Measurements from ENCODE around the gene ZBTB7B. TPM values are rescaled to one million over a fixed set of nuclear protein-coding genes. Genes with fewer than 3 reads are reported as not detected.
A peak's percentile ranks its signal among the peaks of the same experiment; 100 is the strongest.

ZBTB7B gene
- 10 to 100 TPM; 12.9 to 13.1 TPM for total RNA-seq
- under 1 TPM; 0.12 to 0.59 (median 0.46) TPM for polyA plus RNA-seq
- total RNA-seq, result 4.4 to 12.3 (median 10.3) reads per million in 6 experiments

DNA sequence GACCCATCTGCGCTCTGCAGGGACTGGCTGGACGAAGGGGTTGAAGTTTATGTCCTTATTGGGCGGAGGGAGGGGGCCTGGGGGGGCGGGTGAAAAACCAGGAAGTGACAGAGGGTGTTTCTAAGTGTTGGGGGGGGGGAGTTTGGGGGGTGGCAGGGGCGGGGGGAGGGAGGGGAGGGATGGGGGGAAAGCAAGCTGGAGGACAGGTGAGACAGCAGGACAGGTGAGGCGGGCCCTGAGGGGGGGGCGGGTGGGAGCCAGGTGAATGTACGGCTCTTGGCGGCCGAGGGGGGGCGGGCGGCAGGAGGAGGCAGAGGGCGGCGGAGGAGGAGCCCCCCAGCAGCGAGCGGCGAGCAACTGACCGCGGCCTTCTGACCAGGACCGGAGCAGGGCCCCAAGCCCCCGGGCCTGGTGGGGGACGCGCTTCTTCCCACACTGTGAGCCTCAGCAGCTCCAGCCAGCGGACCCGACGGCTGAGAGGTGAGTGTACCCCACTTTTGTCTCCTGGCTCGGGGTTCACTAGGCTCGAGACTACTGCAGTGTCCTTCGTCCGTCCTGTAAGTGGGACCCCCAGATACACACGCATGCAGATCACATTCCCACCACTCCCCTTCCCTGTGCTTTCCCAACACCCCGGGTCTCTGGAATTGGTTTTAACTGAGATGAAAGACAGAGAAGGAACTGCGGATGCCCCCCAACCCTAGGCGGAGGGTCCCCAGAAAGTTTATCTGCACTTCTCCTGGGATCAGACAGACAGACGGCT is at the start of gene ZBTB7B:
ZBTB7B (plus strand) TSS at position 339 of the 763 bp plus-strand sequence. CDS start 11,859 bp downstream, outside the sequence.
- no peak for ATAC-seq
- DNase-seq, result peak in 1 of 10 donors; percentile 55
- Mint-ChIP-seq H3K27me3 (no peaks in the 10 kb centered on the region), H3K4me3 (peak within 1 kb of the TSS; percentile 81 to 94 (median 92)), H3K9me3 (no peaks in the 10 kb centered on the region), H3K4me1 (peaks cover 33 to 76% (median 57%) of the 10 kb centered on the region in 4 donors), H3K27ac (peak within 1 kb of the TSS; percentile 70 to 93 (median 88)), H3K36me3 (no peaks in the 10 kb centered on the region)
- POLR2A ChIA-PET, result interaction anchor here (0.5 to 3.2 kb wide), 8 partner anchors 11 to 133 kb away, joined by 3 to 16 read pairs (median 6); partner anchors contain the start of genes FLAD1, PBXIP1 and PYGO2

DNA sequence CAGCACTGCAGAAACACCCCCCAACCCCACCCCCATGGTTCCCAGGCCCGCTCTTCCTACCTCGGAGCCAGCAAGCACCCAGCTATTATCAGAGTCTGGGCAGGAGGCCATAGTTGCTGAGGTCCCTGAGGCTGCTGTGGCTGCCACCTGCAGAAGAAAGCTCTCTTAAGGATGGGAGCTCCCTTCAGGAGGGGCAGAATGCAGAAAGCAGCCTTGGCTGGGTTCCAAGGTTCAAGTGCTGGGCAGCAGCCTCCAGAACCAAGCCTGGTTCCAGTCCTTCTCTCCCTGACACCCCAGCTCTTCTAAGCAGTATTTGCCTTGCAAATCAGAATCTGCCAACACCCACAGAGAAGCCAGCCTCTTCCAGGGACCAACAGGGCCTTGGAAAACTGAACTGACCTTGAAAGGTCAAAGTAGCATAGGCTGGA is 49.0 kb upstream of the ZBTB7B start:
- Mint-ChIP-seq H3K27me3 (no peaks in the 10 kb centered on the region), H3K9me3 (no peaks in the 10 kb centered on the region), H3K27ac (peak overlapping the region; percentile 97 to 100 (median 100)), H3K4me3 (peak overlapping the region; percentile 95 to 100 (median 98)), H3K36me3 (peaks cover 0 to 31% (median 10%) of the 10 kb centered on the region in 3 donors), H3K4me1 (peaks cover 44 to 87% (median 70%) of the 10 kb centered on the region in 4 donors)
- POLR2A ChIA-PET, result interaction anchor here (0.9 to 7.9 kb wide), 7 partner anchors 8 to 326 kb away, joined by 3 to 87 read pairs (median 7); partner anchors contain the start of genes CKS1B, PMVK, PYGO2 and SHC1
- no peak for DNase-seq
- ATAC-seq, result no peak

- Mint-ChIP-seq H3K4me3 (peak overlapping the region; percentile 95 to 100 (median 98)), H3K27me3 (no peaks in the 10 kb centered on the region), H3K36me3 (peaks cover 0 to 27% (median 8%) of the 10 kb centered on the region in 3 donors), H3K4me1 (peaks cover 40 to 82% (median 65%) of the 10 kb centered on the region in 4 donors), H3K9me3 (no peaks in the 10 kb centered on the region), H3K27ac (peak overlapping the region; percentile 97 to 100 (median 100))
- POLR2A ChIA-PET, result interaction anchor here (0.7 to 7.9 kb wide), 12 partner anchors 17 to 346 kb away, joined by 3 to 87 read pairs (median 8); partner anchors contain the start of genes ADAM15, ADAR, CKS1B and FLAD1
- DNase-seq (peak in 1 of 10 donors; percentile 22), ATAC-seq (no peak)
Measured at GRCh38 chr1:154954541-154954940, 48.1 kb upstream of the ZBTB7B start.

DNA sequence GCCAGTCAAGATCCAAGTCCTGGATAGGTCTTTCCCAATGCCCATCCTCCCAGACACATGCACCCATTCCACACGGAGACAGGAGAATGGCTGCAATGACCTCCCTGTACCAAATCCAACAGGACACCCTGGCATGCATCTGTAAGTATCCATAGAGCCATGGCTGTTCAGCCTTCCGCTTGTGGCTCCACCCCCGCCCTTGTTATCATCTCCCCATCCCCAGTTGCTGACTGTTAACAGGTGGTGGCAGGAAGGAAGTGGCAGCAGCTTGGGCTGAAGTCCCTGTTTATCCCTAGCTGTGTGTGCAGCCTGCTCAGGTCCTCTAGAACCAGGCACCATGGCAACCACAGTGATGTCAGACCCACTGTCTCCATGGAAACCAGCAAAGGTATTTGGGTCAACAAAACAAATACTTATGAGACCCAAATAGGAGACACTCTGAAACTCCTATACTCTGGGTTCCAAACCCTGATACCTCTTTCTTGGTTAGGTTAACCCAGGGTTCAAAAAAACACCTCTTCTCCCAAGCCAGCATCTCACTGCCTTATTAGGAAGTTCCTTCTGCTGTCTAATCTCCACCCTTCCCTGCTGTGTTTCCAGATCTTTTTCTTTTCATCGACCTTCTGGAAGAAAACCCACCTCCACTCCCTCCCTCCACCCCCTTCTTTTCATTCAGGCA is 47.4 kb upstream of the ZBTB7B start:
- H3K27ac Mint-ChIP-seq, result peak overlapping the region; percentile 97 to 100 (median 100)
- peak overlapping the region; percentile 95 to 100 (median 98) for H3K4me3 Mint-ChIP-seq
- H3K27me3 Mint-ChIP-seq, result no peaks in the 10 kb centered on the region
- peak; percentile 80 to 83 for ATAC-seq
- peaks cover 0 to 26% (median 8%) of the 10 kb centered on the region in 3 donors for H3K36me3 Mint-ChIP-seq
- H3K4me1 Mint-ChIP-seq, result peaks cover 40 to 86% (median 67%) of the 10 kb centered on the region in 4 donors
- peak; percentile 75 to 99 (median 94) for DNase-seq
- POLR2A ChIA-PET, result interaction anchor here (0.7 to 7.9 kb wide), 21 partner anchors 12 to 964 kb away, joined by 3 to 87 read pairs (median 4); partner anchors contain the start of genes ADAM15, ADAR, CKS1B and EFNA4
- no peaks in the 10 kb centered on the region for H3K9me3 Mint-ChIP-seq

DNA sequence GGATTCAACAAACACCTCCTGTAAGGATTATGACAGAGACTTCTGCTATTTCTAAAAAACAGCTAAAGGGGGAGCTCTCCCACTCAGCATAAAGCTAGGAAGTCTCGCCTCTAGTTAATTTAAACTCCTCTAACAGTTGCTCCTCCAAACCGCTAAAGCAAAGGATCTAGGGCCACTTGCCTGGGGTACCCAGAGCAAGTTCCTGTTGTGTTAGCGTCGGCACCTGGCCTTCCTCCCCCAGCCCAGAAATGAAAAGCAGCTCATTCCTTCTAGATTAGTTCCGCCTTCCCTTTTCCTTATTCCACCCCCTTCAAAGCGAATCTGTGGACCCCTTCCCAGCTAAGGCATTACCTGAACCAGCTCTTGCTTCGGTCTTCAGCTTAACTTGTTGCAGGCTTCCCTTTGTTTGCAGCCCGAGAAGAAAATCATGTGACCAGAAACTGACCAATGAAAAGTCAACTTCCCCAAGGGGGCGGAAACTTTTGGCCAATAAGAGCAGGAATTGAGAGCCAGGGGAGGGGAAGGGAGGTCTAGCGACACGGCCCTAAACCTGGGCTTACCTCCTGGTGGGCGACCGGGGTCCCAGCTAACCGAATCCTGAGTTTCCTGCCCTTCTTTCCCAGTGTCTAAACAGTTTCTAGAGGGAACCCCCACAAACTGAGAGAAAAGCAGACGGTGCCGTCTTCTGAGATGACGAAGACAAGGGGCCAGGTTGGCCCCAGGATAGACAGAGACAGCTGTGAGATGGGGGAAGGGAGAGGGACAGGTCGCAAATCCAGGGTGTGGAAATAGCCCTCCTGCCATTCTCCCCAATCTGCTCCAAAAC is 46.7 kb upstream of the ZBTB7B start, which contains the start of gene PBXIP1:
PBXIP1 (minus strand) TSS at position 382 of the 826 bp plus-strand sequence. CDS start 2,378 bp downstream, outside the sequence.
- peaks cover 39 to 86% (median 67%) of the 10 kb centered on the region in 4 donors for H3K4me1 Mint-ChIP-seq
- peaks cover 0 to 19% (median 3%) of the 10 kb centered on the region in 3 donors for H3K36me3 Mint-ChIP-seq
- H3K27ac Mint-ChIP-seq, result peak within 1 kb of the TSS; percentile 97 to 100 (median 100)
- DNase-seq, result peak; percentile 49 to 96 (median 88)
- H3K4me3 Mint-ChIP-seq, result peak within 1 kb of the TSS; percentile 95 to 100 (median 98)
- ATAC-seq, result peak; percentile 41 to 50
- no peaks in the 10 kb centered on the region for H3K9me3 Mint-ChIP-seq
- POLR2A ChIA-PET, result interaction anchor here (0.6 to 7.9 kb wide), 21 partner anchors 11 to 965 kb away, joined by 3 to 87 read pairs (median 5); partner anchors contain the start of genes ADAM15, CKS1B, EFNA4 and FLAD1
- H3K27me3 Mint-ChIP-seq, result no peaks in the 10 kb centered on the region

- H3K4me1 Mint-ChIP-seq, result peaks cover 39 to 83% (median 67%) of the 10 kb centered on the region in 4 donors
- ATAC-seq (no peak), DNase-seq (no peak)
- peak overlapping the region; percentile 97 to 100 (median 100) for H3K27ac Mint-ChIP-seq
- H3K36me3 Mint-ChIP-seq, result peaks cover 0 to 14% (median 3%) of the 10 kb centered on the region in 3 donors
- H3K9me3 Mint-ChIP-seq, result no peaks in the 10 kb centered on the region
- peak overlapping the region; percentile 95 to 100 (median 98) for H3K4me3 Mint-ChIP-seq
- POLR2A ChIA-PET, result interaction anchor here (0.7 to 7.9 kb wide), 14 partner anchors 10 to 966 kb away, joined by 3 to 87 read pairs (median 8); partner anchors contain the start of genes ADAM15, CKS1B, EFNA4 and FLAD1
- H3K27me3 Mint-ChIP-seq, result no peaks in the 10 kb centered on the region
Measured at GRCh38 chr1:154956544-154956941, 46.1 kb upstream of the ZBTB7B start.

DNA sequence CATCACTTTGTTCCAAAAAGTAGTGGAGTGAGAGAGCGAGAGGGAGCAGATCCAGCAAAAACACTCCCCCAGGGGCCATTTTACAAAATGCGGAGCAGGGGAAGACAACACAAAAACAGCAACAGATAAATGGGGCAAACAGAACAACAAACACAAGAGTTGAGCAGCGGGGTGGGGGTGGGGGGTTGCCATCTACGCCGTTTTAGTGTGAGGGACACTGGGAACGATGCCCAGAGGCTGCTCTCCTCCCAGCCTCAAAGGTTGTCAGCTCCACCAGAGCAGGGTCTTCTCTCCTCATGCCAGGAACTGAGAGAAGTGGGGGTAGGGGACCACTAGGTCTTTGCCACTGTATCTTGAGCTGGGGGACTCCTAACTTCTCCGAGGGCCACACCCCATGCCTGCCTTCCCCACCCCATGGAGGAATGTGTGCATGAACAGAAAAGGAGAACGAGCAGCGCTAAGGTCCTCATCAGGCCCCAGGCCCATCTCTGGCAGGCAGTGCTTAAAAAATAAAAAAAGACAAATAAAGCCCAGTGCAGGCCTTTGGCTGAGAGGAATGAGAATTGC is 45.4 kb upstream of the ZBTB7B start:
- Mint-ChIP-seq H3K27ac (peak overlapping the region; percentile 53 to 100 (median 99)), H3K4me1 (peaks cover 35 to 78% (median 62%) of the 10 kb centered on the region in 4 donors), H3K27me3 (no peaks in the 10 kb centered on the region), H3K36me3 (peaks cover 0 to 14% (median 3%) of the 10 kb centered on the region in 3 donors), H3K9me3 (no peaks in the 10 kb centered on the region), H3K4me3 (peak overlapping the region in 7 of 10 donors; percentile 20 to 62 (median 36))
- ATAC-seq (no peak), DNase-seq (no peak)
- POLR2A ChIA-PET, result interaction anchor here (0.7 to 7.9 kb wide), 7 partner anchors 10 to 59 kb away, joined by 3 to 87 read pairs (median 25); partner anchors contain the start of genes CKS1B, PMVK and SHC1

- Mint-ChIP-seq H3K27me3 (no peaks in the 10 kb centered on the region), H3K4me1 (peaks cover 28 to 77% (median 62%) of the 10 kb centered on the region in 4 donors), H3K27ac (peak overlapping the region in 9 of 10 donors; percentile 18 to 100 (median 72)), H3K36me3 (peaks cover 0 to 14% (median 3%) of the 10 kb centered on the region in 3 donors), H3K4me3 (peak overlapping the region in 2 of 10 donors; percentile 2 to 4), H3K9me3 (no peaks in the 10 kb centered on the region)
- POLR2A ChIA-PET, result interaction anchor here (3.1 to 7.4 kb wide), 3 partner anchors 14 to 53 kb away, joined by 10 to 85 read pairs (median 67); partner anchors contain the start of genes CKS1B and SHC1
- ATAC-seq (no peak), DNase-seq (no peak)
Measured at GRCh38 chr1:154958036-154958435, 44.6 kb upstream of the ZBTB7B start.

GRCh38 chr1:154958681-154959425 is 43.7 kb upstream of the ZBTB7B start:
- Mint-ChIP-seq H3K36me3 (peaks cover 0 to 21% (median 3%) of the 10 kb centered on the region in 3 donors), H3K4me1 (peaks cover 27 to 77% (median 60%) of the 10 kb centered on the region in 4 donors), H3K4me3 (peak overlapping the region in 6 of 10 donors; percentile 4 to 84 (median 18)), H3K9me3 (no peaks in the 10 kb centered on the region), H3K27ac (peak overlapping the region; percentile 20 to 100 (median 64)), H3K27me3 (no peaks in the 10 kb centered on the region)
- DNase-seq (no peak), ATAC-seq (no peak)
- POLR2A ChIA-PET, result interaction anchor here (1.3 to 6.6 kb wide), 3 partner anchors 14 to 60 kb away, joined by 3 to 67 read pairs (median 10); partner anchors contain the start of genes CKS1B and SHC1

GRCh38 chr1:154959426-154959780 is 43.2 kb upstream of the ZBTB7B start:
- Mint-ChIP-seq H3K4me1 (peaks cover 25 to 75% (median 58%) of the 10 kb centered on the region in 4 donors), H3K36me3 (peaks cover 0 to 25% (median 3%) of the 10 kb centered on the region in 3 donors), H3K27me3 (no peaks in the 10 kb centered on the region), H3K27ac (peak overlapping the region in 6 of 10 donors; percentile 22 to 98 (median 60)), H3K9me3 (no peaks in the 10 kb centered on the region), H3K4me3 (peak overlapping the region in 9 of 10 donors; percentile 20 to 88 (median 45))
- DNase-seq (no peak), ATAC-seq (no peak)
- POLR2A ChIA-PET, result interaction anchor here (0.6 to 6.6 kb wide), 4 partner anchors 14 to 280 kb away, joined by 3 to 67 read pairs (median 4); partner anchors contain the start of genes CKS1B and SHC1
